IMR-90 (cell line): ENCODE data around the gene FMN1. TPM values are rescaled to one million over a fixed set of nuclear protein-coding genes. Genes with fewer than 3 reads are reported as not detected.

Source experiments
- ATAC-seq: fragments of 200-7000 bp; cut with Tn5 transposase; 2 replicates; pipeline ENCODE4 v1.9.1; 2020; ENCODE audit warnings: low read depth, mild to moderate bottlenecking, moderate library complexity
- BruUV-seq: library from RNA; stranded (reverse); fragments of 400-500 nt; replicated peaks from 2 replicates; lab custom pipeline; 2021; lab: Mats Ljungman, UMichigan
- CTCF ChIA-PET: fragments of 300-600 bp; formaldehyde crosslinking; extraction: SDS; loops from one replicate; lab custom pipeline; 2021; ENCODE audit warnings: antibody characterized with exemption; lab: Yijun Ruan, JAX
- POLR2A ChIA-PET: fragments of 300-600 bp; sonication (Branson Sonifier 250); formaldehyde crosslinking; loops from one replicate; lab custom pipeline; 2022; ENCODE audit warnings: antibody characterized with exemption; ENCODE audit not compliant: unreplicated experiment; lab: Charles Lee
- DNase-seq: peaks from one replicate; pipeline ENCODE4 v3.0.0; 2013
- H2AFZ ChIP-seq: replicated peaks from 2 replicates; pipeline ENCODE3; 2013; ENCODE audit warnings: low read length, mild to moderate bottlenecking; ENCODE audit not compliant: poor library complexity
- H2AK5ac ChIP-seq: 2 replicates; pipeline ENCODE4 v1.6.1; 2013; ENCODE audit warnings: low read depth, low read length, inconsistent platforms
- H2AK9ac ChIP-seq: replicated peaks from 2 replicates; pipeline ENCODE3; 2013; ENCODE audit warnings: mild to moderate bottlenecking, low read depth, low read length, moderate library complexity; ENCODE audit not compliant: poor library complexity
- H2BK120ac ChIP-seq: 2 replicates; pipeline ENCODE4 v1.6.1; 2013; ENCODE audit warnings: low read depth, low read length, inconsistent platforms
- H2BK15ac ChIP-seq: 3 replicates; pipeline ENCODE4 v1.6.1; 2013; ENCODE audit warnings: low read depth, low read length, inconsistent platforms
- H2BK20ac ChIP-seq: 2 replicates; pipeline ENCODE4 v1.6.1; 2013; ENCODE audit warnings: low read depth, mild to moderate bottlenecking, inconsistent platforms, low read length, moderate library complexity
- H2BK5ac ChIP-seq: 2 replicates; pipeline ENCODE4 v1.6.1; 2013; ENCODE audit warnings: mild to moderate bottlenecking, low read depth, low read length, inconsistent platforms; ENCODE audit not compliant: poor library complexity, severe bottlenecking
- H3K14ac ChIP-seq: replicated peaks from 2 replicates; pipeline ENCODE4 v1.6.1; 2013; ENCODE audit warnings: low read depth, low read length, inconsistent platforms
- H3K18ac ChIP-seq: 2 replicates; pipeline ENCODE4 v1.6.1; 2013; ENCODE audit warnings: low read depth, low read length, control low read depth
- H3K23ac ChIP-seq: 2 replicates; pipeline ENCODE4 v1.6.1; 2013; ENCODE audit warnings: low read depth, low read length, inconsistent platforms
- H3K27ac ChIP-seq: 2 replicates; pipeline ENCODE4 v1.5.1; 2013; ENCODE audit warnings: mild to moderate bottlenecking, control low read depth, low read length; ENCODE audit not compliant: insufficient read depth
- H3K27me3 ChIP-seq: 2 replicates; pipeline ENCODE4 v1.6.1; 2013; ENCODE audit warnings: low read length; ENCODE audit not compliant: control insufficient read depth, insufficient read depth
- H3K36me3 ChIP-seq: 2 replicates; pipeline ENCODE4 v1.6.1; 2013; ENCODE audit warnings: low read length, mixed read lengths; ENCODE audit not compliant: control insufficient read depth, insufficient read depth
- H3K4ac ChIP-seq: 2 replicates; pipeline ENCODE4 v1.6.1; 2013; ENCODE audit warnings: low read depth, low read length, inconsistent platforms
- H3K4me1 ChIP-seq: 2 replicates; pipeline ENCODE4 v1.6.1; 2013; ENCODE audit warnings: low read length, mixed read lengths; ENCODE audit not compliant: control insufficient read depth, insufficient read depth
- H3K4me2 ChIP-seq: 2 replicates; pipeline ENCODE4 v1.6.1; 2013; ENCODE audit warnings: low read depth, mild to moderate bottlenecking, control low read depth, low read length, moderate library complexity
- H3K4me3 ChIP-seq: 2 replicates; pipeline ENCODE4 v1.5.1; 2013; ENCODE audit warnings: low read depth, mild to moderate bottlenecking, control low read depth, low read length, moderate library complexity; ENCODE audit not compliant: insufficient read depth
- H3K56ac ChIP-seq: 2 replicates; pipeline ENCODE4 v1.6.1; 2013; ENCODE audit warnings: low read length, inconsistent platforms; ENCODE audit not compliant: insufficient read depth; ENCODE audit errors: extremely low read depth
- H3K79me1 ChIP-seq, 2 experiments: 2 replicates each; pipeline ENCODE4 v1.6.1; 2013; ENCODE audit warnings: low read length in 2 of 2, inconsistent platforms in 1 of 2, low read depth in 1 of 2
- H3K9ac ChIP-seq: 2 replicates; pipeline ENCODE4 v1.6.1; 2013; ENCODE audit warnings: low read depth, low read length, control low read depth
- H3K9me1 ChIP-seq: 2 replicates; pipeline ENCODE4 v1.6.1; 2013; ENCODE audit warnings: low read length, inconsistent platforms; ENCODE audit not compliant: insufficient read depth
- H3K9me3 ChIP-seq: 2 replicates; pipeline ENCODE4 v1.6.1; 2013; ENCODE audit warnings: low read length; ENCODE audit not compliant: control insufficient read depth, insufficient read depth
- H4K20me1 ChIP-seq: 2 replicates; pipeline ENCODE4 v1.6.1; 2013; ENCODE audit warnings: low read length, inconsistent platforms; ENCODE audit not compliant: insufficient read depth
- H4K5ac ChIP-seq: 2 replicates; pipeline ENCODE4 v1.6.1; 2013; ENCODE audit warnings: mild to moderate bottlenecking, low read depth, low read length, control low read depth
- H4K8ac ChIP-seq, 2 experiments: 2 replicates each; pipeline ENCODE4 v1.6.1; 2013; ENCODE audit warnings: low read depth in 2 of 2, low read length in 2 of 2, control low read depth in 1 of 2, inconsistent platforms in 1 of 2
- H4K91ac ChIP-seq: 2 replicates; pipeline ENCODE4 v1.6.1; 2013; ENCODE audit warnings: low read depth, low read length, inconsistent platforms; ENCODE audit not compliant: insufficient read depth
- BHLHE40 ChIP-seq: fragments of 150-350 bp; IDR thresholded peaks from 2 replicates; pipeline ENCODE4 v1.6.1; 2016; ENCODE audit warnings: mild to moderate bottlenecking, low read depth, low read length
- CEBPB ChIP-seq: IDR thresholded peaks from 2 replicates; pipeline ENCODE4 v1.6.1; 2012; ENCODE audit warnings: low read depth, low read length, improper control_type of control experiment
- CHD1 ChIP-seq: IDR thresholded peaks from 2 replicates; pipeline ENCODE4 v1.6.1; 2012; ENCODE audit warnings: low read depth, low read length, improper control_type of control experiment
- FOS ChIP-seq: fragments of 150-350 bp; IDR thresholded peaks from 2 replicates; pipeline ENCODE4 v1.6.1; 2016; ENCODE audit warnings: low read depth, low read length
- MAFK ChIP-seq: IDR thresholded peaks from 2 replicates; pipeline ENCODE4 v1.6.1; 2012; ENCODE audit warnings: low read depth, low read length, improper control_type of control experiment
- MAZ ChIP-seq: IDR thresholded peaks from 2 replicates; pipeline ENCODE4 v1.6.1; 2012; ENCODE audit warnings: low read depth, mild to moderate bottlenecking, low read length, improper control_type of control experiment, moderate library complexity, borderline replicate concordance
- MXI1 ChIP-seq: IDR thresholded peaks from 2 replicates; pipeline ENCODE4 v1.6.1; 2012; ENCODE audit warnings: low read depth, mild to moderate bottlenecking, low read length, moderate library complexity, borderline replicate concordance
- NFE2L2 ChIP-seq: fragments of 150-350 bp; IDR thresholded peaks from 2 replicates; pipeline ENCODE4 v1.6.1; 2016; ENCODE audit warnings: low read depth, mild to moderate bottlenecking, low read length
- POLR2A ChIP-seq: IDR thresholded peaks from 2 replicates; pipeline ENCODE4 v1.6.1; 2012; ENCODE audit warnings: mild to moderate bottlenecking, low read depth, low read length
- RAD21 ChIP-seq: IDR thresholded peaks from 2 replicates; pipeline ENCODE4 v1.6.1; 2012; ENCODE audit warnings: low read length, improper control_type of control experiment
- RCOR1 ChIP-seq: IDR thresholded peaks from 2 replicates; pipeline ENCODE4 v1.6.1; 2012; ENCODE audit warnings: mild to moderate bottlenecking, low read length, improper control_type of control experiment; ENCODE audit not compliant: insufficient replicate concordance
- RFX5 ChIP-seq: IDR thresholded peaks from 2 replicates; pipeline ENCODE4 v1.8.0; 2012; ENCODE audit warnings: low read depth, mild to moderate bottlenecking, low read length, moderate library complexity
- SMC3 ChIP-seq: fragments of 150-350 bp; IDR thresholded peaks from 2 replicates; pipeline ENCODE4 v1.6.1; 2016; ENCODE audit warnings: low read depth, mild to moderate bottlenecking, antibody characterized with exemption, low read length, moderate library complexity
- USF2 ChIP-seq: fragments of 150-350 bp; IDR thresholded peaks from 2 replicates; pipeline ENCODE4 v1.6.1; 2017; ENCODE audit warnings: mild to moderate bottlenecking, antibody characterized with exemption, low read length, low read depth
- WGBS, 2 experiments: methylation state at CpG; one replicate each; pipeline versions ENCODE4 v1.1.5 to v1.1.7; 2013; ENCODE audit warnings: missing lambda C conversion rate in 2 of 2; ENCODE audit not compliant: insufficient read length in 1 of 2; ENCODE audit errors: extremely low coverage in 2 of 2; 5-methylcytosine and 5-hydroxymethylcytosine counted together
- dilution Hi-C: fragments of 300-500 bp; cut with HindIII; formaldehyde crosslinking; loops from one replicate; pipeline ENCODE4 v1.14.3; 2018; ENCODE audit warnings: low sequenced_read_pairs; ENCODE audit not compliant: unreplicated experiment
- in situ Hi-C: fragments of 300-500 bp; cut with MboI; formaldehyde crosslinking; loops from 3 replicates; pipeline ENCODE4 v1.14.3; 2019; ENCODE audit warnings: low sequenced_read_pairs, inconsistent platforms, mixed read lengths
- intact Hi-C: fragments of 100-400 bp; cut with micrococcal nuclease; formaldehyde crosslinking; loops from 2 replicates; pipeline ENCODE4 v1.10.0; 2022
- polyA plus RNA-seq, 3 experiments: library from polyadenylated mRNA; depleted of rRNA; stranded (reverse); fragments of >200 nt; gene quantifications; 2 replicates each; pipeline ENCODE4 v1.2.3, GENCODE V29; 2012; ENCODE audit warnings: low replicate concordance in 1 of 3
- total RNA-seq: library from RNA; depleted of rRNA; stranded (reverse); fragments of >200 nt; gene quantifications from 2 replicates; pipeline ENCODE4 v1.2.3, GENCODE V29; 2012
- TF ChIP-seq, protein P1 (sequence below): fragments of 150-350 bp; IDR thresholded peaks from 2 replicates; pipeline ENCODE4 v1.6.1; 2016; ENCODE audit warnings: low read depth, mild to moderate bottlenecking, low read length, moderate library complexity, borderline replicate concordance
- TF ChIP-seq, protein P2 (sequence below): conservative IDR thresholded peaks from 2 replicates; pipeline ENCODE4 v1.5.1; 2012; ENCODE audit warnings: mild to moderate bottlenecking, low read depth, low read length, improper control_type of control experiment

The FMN1 gene
- total and polyA plus RNA-seq, 2 of the 4 experiments (the other 2 are of a cell fraction): 7.3 to 17.6 TPM

DNA sequence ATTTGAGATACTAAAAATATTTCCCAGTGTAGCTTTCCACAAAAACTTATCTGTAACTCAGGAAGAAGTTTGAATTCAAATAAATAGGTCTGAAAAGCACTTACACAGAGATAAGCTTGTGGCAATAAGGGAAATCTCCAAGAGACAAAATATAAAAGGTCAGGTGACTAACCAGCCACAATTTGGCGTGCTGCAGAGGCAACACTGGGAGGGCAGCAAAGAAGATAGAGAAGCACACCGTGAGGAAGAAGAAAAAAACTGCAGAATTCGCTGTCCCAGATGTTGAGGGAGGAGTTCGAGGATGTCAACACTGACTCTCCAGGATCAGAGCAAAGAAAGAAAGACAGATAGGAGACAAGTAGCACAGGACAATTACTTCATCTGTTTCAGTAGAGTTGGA lies 204.4 kb downstream of the FMN1 start:
- intact Hi-C loops: no loop called here
- in situ Hi-C loops: loop anchor here (5.0 kb wide), 1 partner anchor 328 kb away; no protein-coding TSS in a partner anchor
- H2BK120ac ChIP-seq: peak overlapping the region; percentile 74
- H3K4me1 ChIP-seq: peaks cover 23% of the 10 kb centered on the region
- no peaks in the 10 kb centered on the region for H3K27me3 ChIP-seq
- H3K4me2 ChIP-seq: no peak overlapping the region
- peaks cover 2% of the 10 kb centered on the region; the same call in 1 of the 2 replicates for H3K36me3 ChIP-seq
- TF ChIP-seq BHLHE40 (no peak), USF2 (no peak), RAD21 (no peak), MAFK (no peak), SMC3 (no peak), RFX5 (no peak), NFE2L2 (no peak), CEBPB (no peak), FOS (no peak), MAZ (no peak), RCOR1 (no peak), POLR2A (no peak), MXI1 (no peak), CHD1 (no peak)
- TF ChIP-seq, protein P1, sequence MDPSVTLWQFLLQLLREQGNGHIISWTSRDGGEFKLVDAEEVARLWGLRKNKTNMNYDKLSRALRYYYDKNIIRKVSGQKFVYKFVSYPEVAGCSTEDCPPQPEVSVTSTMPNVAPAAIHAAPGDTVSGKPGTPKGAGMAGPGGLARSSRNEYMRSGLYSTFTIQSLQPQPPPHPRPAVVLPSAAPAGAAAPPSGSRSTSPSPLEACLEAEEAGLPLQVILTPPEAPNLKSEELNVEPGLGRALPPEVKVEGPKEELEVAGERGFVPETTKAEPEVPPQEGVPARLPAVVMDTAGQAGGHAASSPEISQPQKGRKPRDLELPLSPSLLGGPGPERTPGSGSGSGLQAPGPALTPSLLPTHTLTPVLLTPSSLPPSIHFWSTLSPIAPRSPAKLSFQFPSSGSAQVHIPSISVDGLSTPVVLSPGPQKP: no peak
- TF ChIP-seq, protein P2, sequence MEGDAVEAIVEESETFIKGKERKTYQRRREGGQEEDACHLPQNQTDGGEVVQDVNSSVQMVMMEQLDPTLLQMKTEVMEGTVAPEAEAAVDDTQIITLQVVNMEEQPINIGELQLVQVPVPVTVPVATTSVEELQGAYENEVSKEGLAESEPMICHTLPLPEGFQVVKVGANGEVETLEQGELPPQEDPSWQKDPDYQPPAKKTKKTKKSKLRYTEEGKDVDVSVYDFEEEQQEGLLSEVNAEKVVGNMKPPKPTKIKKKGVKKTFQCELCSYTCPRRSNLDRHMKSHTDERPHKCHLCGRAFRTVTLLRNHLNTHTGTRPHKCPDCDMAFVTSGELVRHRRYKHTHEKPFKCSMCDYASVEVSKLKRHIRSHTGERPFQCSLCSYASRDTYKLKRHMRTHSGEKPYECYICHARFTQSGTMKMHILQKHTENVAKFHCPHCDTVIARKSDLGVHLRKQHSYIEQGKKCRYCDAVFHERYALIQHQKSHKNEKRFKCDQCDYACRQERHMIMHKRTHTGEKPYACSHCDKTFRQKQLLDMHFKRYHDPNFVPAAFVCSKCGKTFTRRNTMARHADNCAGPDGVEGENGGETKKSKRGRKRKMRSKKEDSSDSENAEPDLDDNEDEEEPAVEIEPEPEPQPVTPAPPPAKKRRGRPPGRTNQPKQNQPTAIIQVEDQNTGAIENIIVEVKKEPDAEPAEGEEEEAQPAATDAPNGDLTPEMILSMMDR: no peak
- H3K56ac ChIP-seq: no peak overlapping the region
- ATAC-seq (no peak), DNase-seq (peak; percentile 56)
- no TSS peak for BruUV-seq
- peak overlapping the region; percentile 33 for H3K18ac ChIP-seq
- H3K27ac ChIP-seq: peak overlapping the region; percentile 69; the same call in 1 of the 2 replicates
- no peak overlapping the region for H2AFZ ChIP-seq
- ChIA-PET POLR2A (no interaction called here), CTCF (interaction anchor here (0.8 kb wide), 1 partner anchor 93 kb away, joined by 3 read pairs; no protein-coding TSS in a partner anchor)
- peak overlapping the region; percentile 55 for H4K5ac ChIP-seq
- H3K23ac ChIP-seq: peak overlapping the region; percentile 1; the same call in 1 of the 2 replicates
- H3K9me3 ChIP-seq: no peaks in the 10 kb centered on the region
- H3K9ac ChIP-seq: no peak overlapping the region
- peak overlapping the region; percentile 69 for H4K91ac ChIP-seq
- no peak overlapping the region for H2AK9ac ChIP-seq
- no peak overlapping the region for H3K4me3 ChIP-seq
- H2BK20ac ChIP-seq: peak overlapping the region; percentile 79
- peak overlapping the region; percentile 54; the same call in 1 of the 3 replicates for H2BK15ac ChIP-seq
- peak overlapping the region; percentile 81 for H2BK5ac ChIP-seq
- H4K20me1 ChIP-seq: peaks cover 10% of the 10 kb centered on the region; the same call in 1 of the 2 replicates
- 100% methylated on average over 1 of the region's 4 CpGs; no CpG with 5 or more reads in 1 of the 2 experiments for WGBS, 2 experiments
- peak overlapping the region; percentile 38 for H3K14ac ChIP-seq
- peak overlapping the region; percentile 58 for H3K4ac ChIP-seq
- no peak overlapping the region for H2AK5ac ChIP-seq
- peaks cover 26 to 71% of the 10 kb centered on the region in 2 experiments for H3K79me1 ChIP-seq
- peaks cover 14% of the 10 kb centered on the region; the same call in 1 of the 2 replicates for H3K9me1 ChIP-seq
- dilution Hi-C loops: no loop called here
- peak overlapping the region; percentile 13 to 32; a peak in 3 of 4 replicates for H4K8ac ChIP-seq
